GM21367 (cell line): ENCODE results near the gene SMTNL1.

Source experiments
- ATAC-seq: cut with Tn5 transposase; IDR thresholded peaks from one replicate; pipeline ENCODE4 v1.9.1; 2021; ENCODE audit not compliant: unreplicated experiment

SMTNL1 gene

DNA sequence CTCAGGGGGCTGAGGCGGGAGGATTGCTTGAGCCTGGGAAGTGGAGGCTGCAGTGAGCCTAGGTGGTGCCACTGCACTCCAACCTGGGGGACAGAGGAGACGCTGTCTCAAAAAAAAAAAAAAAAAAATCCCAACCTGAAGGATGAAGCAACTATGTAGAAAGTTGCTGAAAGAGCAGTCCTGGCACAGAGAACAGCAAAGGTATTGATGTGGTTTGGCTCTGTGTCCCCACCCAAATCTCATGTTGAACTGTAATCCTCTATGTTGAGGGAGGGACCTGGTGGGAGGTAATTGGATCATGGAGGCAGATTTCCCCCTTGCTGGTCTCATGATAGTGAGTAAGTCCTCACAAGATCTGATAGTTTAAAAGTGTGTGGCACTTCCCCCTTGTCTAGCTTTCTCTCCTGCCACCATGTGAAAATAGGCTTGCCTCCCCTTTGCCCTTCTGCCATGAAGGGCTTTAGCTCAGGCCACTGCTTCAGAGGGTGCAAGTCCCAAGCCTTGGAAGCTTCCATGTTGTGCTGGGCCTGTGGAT lies 49.4 kb downstream of the SMTNL1 start:
- no peak for ATAC-seq

DNA sequence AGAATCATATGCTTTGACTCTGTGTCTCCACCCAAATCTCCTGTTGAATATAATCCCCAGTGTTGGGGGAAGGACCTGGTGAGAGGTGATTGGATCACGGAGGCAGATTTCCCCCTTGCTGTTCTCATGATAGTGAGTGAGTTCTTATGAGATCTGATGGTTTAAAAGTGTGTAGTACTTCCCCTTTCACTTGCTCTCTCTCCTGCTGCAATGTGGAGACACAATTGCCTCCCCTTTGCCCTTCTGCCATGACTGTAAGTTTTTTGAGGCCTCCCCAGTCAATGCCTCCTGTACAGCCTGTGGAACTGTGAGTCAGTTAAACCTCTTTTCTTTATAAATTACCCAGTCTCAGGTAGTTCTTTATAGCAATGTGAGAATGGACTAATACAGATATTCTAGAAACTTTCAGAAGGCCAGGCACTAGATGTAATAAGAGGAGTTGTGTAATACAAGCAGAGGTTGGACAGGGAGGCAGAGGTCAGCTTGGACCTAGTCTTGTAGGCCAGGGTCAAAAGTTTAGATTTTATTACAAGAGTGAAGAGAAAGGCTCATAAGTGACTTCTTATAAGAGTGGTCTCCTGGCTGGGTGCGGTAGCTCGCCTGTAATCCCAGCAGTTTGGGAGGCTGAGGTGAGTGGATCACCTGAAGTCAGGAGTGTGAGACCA lies 50.8 kb downstream of the SMTNL1 start:
- ATAC-seq = no peak

DNA sequence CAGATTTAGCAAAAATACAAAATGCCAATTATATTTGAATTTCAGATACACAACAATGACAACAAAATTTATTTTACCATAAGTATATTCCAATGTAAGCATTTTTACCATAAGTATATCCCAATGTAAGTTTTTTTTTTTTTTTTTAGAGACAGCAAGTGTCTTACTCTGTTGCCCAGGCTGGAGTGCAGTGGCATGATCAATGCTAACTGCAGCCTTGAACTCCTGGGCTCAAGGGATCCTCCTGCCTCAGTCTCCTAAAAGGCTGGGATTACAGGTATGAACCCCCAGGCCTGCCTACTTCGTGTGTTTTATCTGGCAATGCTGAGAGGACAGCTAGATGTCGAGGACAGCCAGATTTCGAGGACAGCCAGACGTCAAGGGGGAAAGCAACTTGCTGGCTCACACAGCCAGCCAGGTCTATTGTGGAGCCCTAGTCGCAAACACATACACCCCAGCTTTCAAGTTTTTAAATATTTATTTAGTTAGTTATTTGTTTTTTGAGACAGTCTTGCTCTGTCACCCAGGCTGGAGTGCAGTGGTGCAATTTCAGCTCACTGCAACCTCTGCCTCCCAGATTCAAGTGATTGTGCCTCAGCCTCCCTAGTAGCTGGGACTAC lies 59.0 kb downstream of the SMTNL1 start:
- no peak for ATAC-seq

DNA sequence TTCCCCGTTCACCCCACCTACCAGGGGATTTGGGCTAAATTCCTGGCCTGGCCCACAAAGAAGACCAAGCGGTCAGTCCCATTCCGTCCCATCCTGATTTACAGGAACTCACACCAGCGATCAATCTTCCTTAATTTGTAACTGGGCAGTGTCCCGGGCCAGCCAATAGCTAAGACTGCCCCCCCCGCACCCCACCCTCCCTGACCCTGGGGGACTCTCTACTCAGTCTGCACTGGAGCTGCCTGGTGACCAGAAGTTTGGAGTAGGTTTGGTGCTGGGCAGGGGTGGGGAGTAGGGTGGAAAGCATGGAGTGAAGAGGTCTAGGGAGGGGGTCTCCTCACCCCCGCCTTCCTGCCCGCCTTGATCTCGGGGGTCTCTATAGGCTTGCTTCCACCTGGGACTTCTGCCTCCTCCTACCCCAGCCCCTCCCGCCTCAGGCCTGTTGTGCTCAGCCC lies 60.1 kb downstream of the SMTNL1 start, which contains the start of gene SERPING1:
Gene SERPING1, plus strand, starts transcription at position 225 of the 455 bp plus-strand sequence. CDS start 586 bp downstream, outside the sequence.
- no peak for ATAC-seq

DNA sequence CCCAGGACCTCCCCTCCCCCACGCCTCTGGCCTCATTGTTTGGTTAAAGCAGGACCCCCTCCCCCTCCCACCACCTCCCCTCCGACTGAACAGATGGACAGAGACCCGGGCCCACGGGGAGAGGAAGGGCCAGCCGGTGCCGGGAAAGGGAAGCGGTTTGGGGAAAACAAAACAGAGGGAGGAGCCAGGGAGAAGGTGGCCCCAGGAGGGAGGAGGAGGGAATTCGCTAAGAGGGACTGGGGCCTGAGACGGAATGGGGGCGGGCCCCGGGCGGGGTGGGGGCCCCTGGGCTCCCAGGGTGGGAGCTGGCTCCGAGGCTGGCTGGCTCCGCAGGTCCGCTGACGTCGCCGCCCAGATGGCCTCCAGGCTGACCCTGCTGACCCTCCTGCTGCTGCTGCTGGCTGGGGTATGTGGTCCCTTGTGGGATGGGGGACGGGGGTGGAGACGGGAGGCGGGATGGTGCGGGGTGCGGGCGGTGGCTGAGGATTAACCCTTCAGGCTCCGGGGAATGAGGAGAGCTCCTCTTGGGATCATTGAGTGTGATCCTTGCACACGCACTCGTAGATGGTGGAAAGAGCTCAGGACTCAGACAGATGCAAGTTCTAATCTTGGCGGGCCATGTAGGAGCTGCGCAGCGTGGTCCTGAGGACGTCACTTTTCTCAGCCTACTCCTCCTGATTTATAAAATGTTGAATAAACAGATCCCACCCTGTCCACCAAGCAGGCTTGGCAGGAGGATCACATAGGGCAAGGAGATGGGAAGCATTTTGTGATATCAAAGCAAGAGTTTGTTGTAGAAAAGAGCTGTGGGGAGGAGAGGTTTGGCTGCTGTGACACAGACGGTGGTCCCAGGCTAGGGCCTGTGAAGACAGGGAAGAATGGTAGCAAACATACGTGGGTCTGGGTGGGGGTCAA lies 60.8 kb downstream of the SMTNL1 start:
- no peak for ATAC-seq

DNA sequence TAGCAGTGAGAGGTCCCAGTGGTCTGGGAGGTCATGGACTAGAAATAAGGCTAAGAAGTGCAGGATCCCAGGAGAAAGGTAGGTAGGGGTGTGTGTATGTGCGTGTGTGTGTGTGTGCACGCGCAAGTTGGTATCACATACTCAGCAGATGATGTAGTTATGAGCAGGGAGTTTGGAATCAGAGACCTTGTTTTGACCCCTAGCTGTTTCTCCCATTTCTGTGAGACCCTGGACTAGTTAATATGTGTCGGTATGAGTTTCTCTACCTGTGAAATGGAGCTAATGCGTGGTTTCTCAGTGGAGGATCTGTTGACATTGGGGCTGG lies 61.4 kb downstream of the SMTNL1 start:
- ATAC-seq = no peak

DNA sequence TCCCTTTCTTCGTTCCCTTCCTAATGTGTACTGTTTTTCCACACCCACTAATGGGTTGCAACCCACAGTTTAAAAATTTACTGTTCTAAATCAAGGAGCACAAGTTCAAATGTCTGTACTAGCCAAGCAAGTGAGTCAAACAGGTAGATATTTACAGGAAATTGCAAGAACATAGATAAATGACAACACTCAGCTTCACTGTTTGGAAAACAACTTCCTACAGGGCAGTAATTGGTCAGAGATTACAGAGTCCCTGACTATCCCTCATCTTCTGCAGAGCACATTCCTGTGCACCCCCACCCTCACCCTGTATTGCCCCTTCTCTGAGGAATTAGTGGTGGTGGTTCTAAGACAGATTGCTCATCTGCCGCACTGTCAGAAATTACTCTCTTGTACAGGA lies 62.0 kb downstream of the SMTNL1 start:
- no peak for ATAC-seq
